ENCODE results near the gene DUS1L.

DNA sequence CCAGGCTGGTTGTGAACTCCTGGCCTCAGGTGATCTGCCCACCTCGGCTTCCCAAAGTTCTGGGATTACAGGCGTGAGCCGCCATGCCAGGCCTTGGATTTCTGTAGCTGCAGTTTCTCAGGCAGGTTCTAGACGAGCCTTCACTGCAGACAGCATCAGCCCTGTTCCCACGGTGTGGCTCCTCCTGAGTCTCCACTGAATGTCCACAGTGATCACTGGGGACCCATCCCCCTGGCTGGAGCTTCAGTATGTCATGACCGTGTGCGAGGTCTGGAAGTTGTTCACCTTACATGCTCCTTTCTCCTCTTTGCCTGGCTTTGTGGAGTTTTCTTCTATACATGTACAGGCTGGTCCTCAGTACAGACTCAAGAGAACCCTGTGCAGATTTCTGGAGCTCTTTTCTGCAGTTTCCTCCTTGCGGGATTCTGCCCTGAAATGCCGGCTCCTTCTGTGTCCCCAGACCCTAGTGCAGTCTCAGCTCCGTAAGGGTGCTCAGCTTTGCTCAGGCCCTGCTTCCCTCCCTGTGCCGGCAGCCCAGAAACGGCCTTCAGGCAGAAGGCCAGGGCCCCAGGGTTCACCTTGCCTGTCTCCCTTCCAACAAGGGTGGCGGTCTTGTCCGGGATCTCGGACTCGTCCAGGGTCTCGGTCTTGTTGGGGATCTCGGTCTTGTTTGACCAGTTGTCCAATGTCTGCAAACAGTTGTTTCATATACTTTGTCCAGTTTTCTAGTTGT lies 46.7 kb upstream of the DUS1L start:
- TF ChIP-seq POLR2A (IDR thresholded peaks at IDR 0.05) (no peak), POLR2AphosphoS5 (IDR thresholded peaks at IDR 0.05) (no peak)
- TF ChIP-seq, protein P1, sequence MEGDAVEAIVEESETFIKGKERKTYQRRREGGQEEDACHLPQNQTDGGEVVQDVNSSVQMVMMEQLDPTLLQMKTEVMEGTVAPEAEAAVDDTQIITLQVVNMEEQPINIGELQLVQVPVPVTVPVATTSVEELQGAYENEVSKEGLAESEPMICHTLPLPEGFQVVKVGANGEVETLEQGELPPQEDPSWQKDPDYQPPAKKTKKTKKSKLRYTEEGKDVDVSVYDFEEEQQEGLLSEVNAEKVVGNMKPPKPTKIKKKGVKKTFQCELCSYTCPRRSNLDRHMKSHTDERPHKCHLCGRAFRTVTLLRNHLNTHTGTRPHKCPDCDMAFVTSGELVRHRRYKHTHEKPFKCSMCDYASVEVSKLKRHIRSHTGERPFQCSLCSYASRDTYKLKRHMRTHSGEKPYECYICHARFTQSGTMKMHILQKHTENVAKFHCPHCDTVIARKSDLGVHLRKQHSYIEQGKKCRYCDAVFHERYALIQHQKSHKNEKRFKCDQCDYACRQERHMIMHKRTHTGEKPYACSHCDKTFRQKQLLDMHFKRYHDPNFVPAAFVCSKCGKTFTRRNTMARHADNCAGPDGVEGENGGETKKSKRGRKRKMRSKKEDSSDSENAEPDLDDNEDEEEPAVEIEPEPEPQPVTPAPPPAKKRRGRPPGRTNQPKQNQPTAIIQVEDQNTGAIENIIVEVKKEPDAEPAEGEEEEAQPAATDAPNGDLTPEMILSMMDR (IDR thresholded peaks at IDR 0.05), result no peak
